ENCODE results near the gene HNRNPA0.

The HNRNPA0 gene

GRCh38 chr5:137754961-137755762, 999 bp upstream of the HNRNPA0 start:
- DNase-seq = no peak

DNA sequence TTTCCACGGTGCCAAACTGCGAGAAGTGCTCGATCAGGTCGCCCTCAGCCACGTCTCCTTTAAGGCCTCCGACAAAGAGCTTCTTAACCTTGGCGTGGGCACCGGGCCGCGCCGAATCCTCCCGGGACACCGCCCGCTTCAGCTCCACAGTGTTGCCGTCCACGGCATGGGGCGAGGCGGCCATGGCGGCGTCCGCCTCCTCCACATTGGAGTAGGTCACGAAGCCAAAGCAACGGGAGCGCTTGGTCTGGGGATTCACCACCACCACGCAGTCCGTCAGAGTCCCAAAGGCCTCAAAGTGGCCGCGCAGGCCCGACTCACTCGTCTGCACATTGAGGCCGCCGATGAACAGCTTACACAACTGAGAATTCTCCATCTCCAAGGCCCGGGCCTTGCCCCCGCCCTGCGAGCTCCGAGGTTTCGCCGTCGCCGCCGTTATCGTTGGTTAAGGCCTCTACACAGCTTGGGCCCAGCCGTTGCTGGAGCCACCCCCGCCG, 424 bp downstream of the HNRNPA0 start:
- peak in 20 of 56 donors; percentile 40 to 89 (median 65) for DNase-seq

DNA sequence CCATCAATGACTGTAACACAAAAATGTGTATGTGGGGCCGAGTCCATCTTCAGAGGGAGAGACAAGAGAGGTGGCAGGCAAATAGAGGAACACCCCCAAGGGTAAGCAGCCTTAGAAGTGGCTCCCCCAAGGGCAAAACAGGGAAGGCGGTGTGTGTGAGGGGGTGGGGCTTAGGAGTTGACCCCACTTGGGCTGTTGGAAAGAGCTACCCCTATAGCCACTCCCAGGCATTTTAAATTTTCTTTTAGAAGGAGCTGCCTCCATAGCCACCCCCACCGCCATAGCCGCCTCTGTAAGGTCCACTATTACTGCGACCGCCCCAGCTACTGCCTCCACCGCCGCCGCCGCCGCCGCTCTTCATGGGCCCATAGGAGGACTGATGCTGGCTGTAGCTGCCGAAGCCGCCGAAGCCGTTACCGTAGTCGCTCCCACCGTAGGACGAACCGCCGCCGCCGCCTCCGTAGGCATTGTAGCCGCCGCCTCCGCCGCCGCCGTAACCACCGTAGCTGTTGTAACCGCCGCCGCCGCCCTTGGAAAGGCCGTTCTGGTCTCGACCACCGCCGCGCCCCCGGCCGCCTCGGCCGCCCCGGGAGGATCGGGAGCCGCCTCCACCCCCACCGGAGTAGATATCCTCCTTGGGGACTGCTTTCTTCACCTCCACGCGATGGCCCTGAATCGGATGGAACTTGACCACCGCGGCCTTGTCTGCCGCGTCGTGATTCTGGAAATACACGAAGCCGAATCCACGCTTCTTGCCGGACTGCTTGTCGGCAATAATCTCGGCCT, 1.1 kb downstream of the HNRNPA0 start:
- DNase-seq = peak in 15 of 56 donors; percentile 12 to 54 (median 44)

GRCh38 chr5:137751869-137752491, 2.2 kb downstream of the HNRNPA0 start:
- peak in 9 of 56 donors; percentile 3 to 29 (median 5) for DNase-seq

DNA sequence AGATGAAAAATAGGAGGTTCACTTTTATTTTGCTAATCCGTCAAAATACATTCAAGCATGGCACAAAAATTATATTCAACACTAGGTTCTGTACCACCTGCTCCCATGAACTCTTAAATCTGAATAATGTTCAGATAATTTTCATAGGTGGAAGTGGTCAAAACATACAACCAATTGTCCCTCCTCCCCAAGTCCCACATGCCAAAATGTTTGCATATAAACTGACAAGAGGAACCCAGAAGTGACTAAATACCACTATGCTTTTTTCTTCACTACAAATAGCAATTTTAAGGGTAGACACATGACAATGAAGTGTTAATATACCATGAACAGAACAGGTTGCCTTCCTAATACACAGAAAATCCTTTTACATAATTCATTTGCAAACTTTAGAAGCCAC, 3.7 kb downstream of the HNRNPA0 start:
- DNase-seq = no peak

DNA sequence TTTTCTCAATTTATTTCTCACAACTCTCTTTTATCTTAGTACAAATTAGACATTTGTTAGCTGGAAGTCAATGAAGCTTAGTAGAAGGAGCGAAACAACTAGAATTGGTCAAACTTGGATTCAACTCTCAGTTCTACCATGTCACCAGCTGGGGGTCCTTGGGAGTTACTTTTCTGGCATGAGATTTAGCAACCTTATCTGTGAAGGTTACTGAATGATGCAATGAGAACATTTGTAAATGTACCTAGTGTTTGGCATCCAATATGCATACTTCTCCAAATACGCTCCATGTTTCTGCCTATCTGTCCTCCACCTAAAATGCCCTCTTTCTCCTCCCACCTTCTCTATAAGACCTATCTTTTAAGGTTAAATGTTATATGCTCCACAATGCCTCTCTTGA, 6.3 kb downstream of the HNRNPA0 start:
- DNase-seq = no peak

DNA sequence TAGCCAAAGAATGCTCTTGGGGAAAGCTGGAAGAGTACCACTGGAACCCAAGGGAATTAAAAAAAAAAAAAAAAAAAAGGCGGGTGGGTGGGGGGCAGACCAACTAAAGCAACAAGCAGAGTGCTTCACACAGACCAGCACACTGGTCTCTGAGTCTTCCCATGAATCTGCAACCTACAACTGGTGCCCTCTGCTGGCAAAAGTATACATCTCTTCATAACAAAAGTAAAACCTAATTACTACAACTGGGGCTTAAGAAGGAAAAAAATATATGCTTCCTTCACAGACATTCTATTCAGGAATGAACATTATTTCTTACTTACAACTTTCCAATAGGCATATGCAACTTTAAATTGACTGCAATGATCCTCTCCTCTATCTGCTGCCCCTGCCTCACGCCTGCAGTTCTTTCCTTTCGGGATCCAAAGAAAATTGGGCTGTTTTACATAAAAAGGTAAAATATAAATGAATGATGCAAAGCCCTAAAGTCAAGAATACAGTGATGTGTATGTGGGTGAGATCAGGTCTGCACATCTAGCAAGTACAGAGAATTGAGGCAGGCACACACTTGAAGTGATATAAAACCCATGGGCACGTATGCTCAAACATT, 11.0 kb downstream of the HNRNPA0 start:
- peak in 24 of 56 donors; percentile 5 to 68 (median 33) for DNase-seq

- DNase-seq = no peak
Observed at GRCh38 chr5:137741718-137742117, 12.4 kb downstream of the HNRNPA0 start.

DNA sequence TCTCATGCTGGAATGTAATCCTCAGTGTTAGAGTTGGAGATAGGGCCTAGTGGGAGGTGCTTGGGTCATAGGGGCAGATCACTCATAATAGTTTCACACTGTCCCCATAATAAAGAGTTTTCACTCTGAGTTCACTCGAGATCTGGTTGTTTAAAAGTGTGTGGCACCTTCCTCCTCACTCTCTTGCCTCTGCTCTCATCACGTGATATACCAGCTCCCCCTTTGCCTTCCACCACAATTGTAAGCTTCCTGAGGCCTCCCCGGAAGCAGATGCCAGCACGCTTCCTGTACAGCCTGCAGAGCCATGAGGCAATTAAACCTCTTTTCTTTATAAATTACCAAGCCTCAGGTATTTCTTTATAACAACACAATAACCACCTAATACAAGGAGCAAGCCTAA, 14.4 kb downstream of the HNRNPA0 start:
- DNase-seq = no peak

DNA sequence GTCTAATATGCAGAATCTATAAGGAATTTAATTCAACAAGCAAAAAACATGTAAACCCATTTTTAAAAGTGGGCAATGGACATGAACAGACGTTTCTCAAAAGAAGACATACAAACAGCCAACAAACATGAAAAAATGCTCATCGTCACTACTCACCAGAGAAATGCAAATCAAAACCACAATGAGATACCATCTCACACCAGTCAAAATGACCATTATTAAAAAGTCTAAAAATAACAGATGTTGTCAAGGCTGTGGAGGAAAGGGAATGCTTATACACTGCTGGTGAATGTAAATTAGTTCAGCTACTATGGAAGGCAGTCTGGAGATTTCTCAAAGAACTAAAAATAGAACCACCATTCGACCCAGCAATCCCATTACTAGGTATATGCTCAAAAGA, 15.2 kb downstream of the HNRNPA0 start:
- no peak for DNase-seq

DNA sequence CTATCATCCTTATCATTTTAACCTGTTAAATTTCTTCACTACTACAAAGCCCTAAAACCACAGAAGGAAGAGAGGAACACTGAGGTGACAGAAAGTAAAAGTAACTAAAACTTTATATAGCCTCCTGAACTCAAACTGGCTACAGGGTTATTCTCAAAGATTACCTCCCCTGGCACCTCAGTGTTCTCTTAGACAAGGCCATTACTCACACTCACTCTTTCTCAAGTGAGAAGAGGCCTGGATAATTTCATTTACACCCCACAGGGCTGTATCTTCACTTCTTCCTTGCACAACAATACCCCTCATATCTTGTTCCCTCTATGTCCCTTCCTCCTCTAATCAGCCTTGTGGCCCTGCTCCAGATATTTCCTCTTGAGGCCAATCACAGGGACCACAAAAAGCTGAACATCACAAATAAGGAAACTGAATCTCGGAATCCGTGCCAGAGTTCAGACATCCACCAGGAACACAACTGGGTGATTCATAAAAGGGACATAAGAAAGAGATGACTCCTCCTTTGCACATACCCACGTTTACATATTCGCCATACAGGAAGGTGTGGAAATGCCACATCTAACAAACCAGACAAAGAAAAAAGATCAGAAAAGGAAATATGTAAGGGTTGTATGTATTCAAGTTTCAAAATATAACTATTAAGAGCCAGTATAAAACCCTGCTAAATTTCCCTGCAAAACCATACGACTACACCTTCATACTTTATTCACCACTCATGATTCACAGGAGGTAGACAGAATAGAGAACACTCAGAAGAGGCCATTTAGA, 16.6 kb downstream of the HNRNPA0 start:
- no peak for DNase-seq

DNA sequence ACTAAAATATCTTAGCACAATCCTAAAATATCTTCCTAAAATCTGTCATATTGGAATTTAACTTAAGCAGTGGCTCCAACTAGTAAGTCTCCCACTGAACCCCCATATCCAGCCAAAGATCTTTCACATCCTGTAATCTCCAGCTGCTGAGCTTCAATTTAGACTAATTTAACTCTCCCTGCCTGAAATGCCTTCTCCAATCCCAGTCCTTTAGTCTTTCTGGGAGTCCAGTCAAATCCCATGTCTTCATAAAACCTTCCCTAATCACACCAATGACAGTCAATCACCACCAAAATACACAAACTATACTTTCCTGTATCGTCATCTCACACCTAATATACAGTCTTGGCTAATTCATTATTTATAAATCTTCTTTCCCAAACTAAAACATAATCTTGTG, 17.7 kb downstream of the HNRNPA0 start:
- no peak for DNase-seq

DNA sequence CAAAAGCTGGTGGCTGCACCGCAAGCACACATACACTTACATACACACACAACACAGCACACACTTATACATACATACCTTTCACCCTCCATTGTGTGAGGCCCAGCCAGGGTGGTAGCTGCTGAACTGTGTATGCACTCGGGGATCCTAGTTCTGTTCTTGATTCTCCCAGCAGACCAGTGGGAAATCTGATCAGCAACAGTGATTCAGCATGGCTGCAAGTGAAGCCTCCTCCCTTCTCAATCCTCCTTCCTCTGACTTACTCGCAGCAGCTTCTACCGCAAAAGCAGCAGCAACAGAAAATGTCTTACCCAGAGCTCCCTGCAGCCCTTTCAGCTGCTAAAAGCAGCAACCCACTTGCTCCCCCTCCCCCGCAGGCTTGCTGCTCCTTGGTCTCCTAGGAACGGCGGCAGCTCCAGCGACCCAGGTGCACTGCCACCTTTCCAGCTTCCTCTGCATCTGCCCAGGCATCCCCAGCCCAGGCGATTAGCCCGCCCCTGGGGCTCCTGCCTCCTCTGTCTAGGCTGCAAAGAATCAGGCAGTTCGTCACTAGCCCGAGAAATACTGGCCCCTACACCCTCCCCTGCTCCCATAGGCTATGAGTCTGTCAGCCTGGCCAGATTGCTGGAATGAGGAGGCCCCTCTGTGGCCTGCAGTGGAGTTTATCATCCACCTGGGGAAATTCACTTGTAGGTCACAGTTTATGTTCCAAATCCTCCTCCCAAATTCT, 18.4 kb downstream of the HNRNPA0 start, which contains the start of gene KLHL3:
Gene KLHL3, minus strand, starts transcription at position 535 of the 730 bp plus-strand sequence. Its CDS starts 443 bp downstream, at position 92.
- peak in 46 of 56 donors; percentile 9 to 85 (median 53) for DNase-seq

DNA sequence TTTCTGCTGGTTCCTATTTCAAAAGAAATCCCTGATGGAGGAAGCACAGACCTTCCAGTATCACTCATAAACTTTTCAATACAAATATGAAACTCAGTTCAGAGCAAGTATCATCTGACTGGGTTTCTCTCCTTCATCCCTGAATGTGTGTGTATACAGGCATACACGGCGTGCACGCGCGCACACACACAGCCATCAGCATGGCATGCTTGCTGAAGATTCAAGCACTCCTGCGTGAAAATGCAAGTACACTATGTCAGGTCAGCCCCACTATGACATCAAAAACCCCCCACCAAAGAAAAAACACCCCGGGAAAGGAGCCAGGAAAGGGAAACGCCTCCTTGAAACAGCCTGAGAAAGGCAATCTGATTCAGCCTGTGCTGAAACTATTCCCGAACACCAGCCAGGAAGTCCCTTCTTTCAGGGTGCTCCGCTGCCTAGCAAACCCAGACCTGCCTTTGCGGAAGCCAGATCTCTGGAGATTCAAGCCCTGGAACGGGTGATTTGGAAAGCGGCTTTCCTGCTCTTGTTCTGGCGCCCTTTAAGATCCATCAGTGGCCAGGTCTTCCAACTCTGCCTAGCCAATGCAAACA, 19.1 kb downstream of the HNRNPA0 start:
- peak in 25 of 56 donors; percentile 6 to 59 (median 35) for DNase-seq

GRCh38 chr5:137734331-137734730, 19.8 kb downstream of the HNRNPA0 start:
- no peak for DNase-seq

- DNase-seq = no peak
Observed at GRCh38 chr5:137733922-137734321, 20.2 kb downstream of the HNRNPA0 start.

DNA sequence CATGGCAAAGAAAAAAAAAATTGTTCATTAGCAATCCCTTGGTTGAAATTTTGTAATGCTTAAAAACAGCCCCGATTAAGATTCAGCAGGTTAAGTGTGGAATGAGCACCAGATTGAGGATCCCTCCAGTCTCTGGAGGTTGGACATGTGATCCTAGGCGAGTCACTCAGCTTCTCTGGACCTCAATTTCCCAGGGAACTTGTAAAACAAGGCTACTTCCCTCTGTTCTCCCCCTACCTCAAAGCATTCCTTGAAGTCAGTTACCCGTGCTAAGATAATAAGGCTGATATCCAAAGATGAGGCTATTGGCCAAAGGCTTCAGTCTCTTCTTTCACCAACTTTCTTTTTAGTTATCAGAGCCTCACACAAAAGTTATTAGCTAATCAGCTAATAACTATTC, 21.2 kb downstream of the HNRNPA0 start:
- no peak for DNase-seq

GRCh38 chr5:137731176-137731575, 23.0 kb downstream of the HNRNPA0 start:
- no peak for DNase-seq

- no peak for DNase-seq
Observed at GRCh38 chr5:137730336-137730735, 23.8 kb downstream of the HNRNPA0 start.
